Stomach (tissue), 4 donors: Measurements from ENCODE around the gene EPPIN.

Experiments
- EP300 ChIP-seq: sonication (generic); formaldehyde crosslinking; IDR thresholded peaks from one replicate; pipeline ENCODE4 v1.6.1; 2017; ENCODE audit warnings: antibody characterized with exemption
- TF ChIP-seq, protein P1 (sequence below), 7 experiments: fragments of 450-650 bp in 4 of 7; fragments of 200-600 bp in 3 of 7; sonication (generic) in 3 of 7; IDR thresholded peaks; one replicate each; pipeline ENCODE4 v1.5.1; 2016 to 2019; ENCODE audit warnings: antibody characterized with exemption in 7 of 7, control low read depth in 2 of 7, mild to moderate bottlenecking in 1 of 7

DNA sequence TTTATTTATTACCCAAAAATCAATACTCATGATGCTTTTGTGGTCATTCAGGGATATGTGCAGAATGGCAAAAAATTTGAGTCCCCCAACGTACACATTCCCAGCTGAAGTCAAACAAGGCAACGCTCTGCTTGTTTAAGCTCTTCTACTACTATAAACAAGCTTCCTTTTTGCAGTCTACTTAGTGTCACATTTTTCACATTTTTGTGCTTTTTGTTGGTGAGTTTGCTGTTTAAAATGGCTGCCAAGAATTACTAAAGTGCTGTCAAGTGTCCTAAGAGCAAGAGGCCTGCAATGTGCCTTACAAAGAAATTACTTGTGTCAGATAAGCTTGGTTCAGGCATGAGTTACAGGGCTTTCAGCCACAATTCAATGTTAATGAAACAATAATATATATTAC, 29.8 kb upstream of the EPPIN start:
- TF ChIP-seq, protein P1, sequence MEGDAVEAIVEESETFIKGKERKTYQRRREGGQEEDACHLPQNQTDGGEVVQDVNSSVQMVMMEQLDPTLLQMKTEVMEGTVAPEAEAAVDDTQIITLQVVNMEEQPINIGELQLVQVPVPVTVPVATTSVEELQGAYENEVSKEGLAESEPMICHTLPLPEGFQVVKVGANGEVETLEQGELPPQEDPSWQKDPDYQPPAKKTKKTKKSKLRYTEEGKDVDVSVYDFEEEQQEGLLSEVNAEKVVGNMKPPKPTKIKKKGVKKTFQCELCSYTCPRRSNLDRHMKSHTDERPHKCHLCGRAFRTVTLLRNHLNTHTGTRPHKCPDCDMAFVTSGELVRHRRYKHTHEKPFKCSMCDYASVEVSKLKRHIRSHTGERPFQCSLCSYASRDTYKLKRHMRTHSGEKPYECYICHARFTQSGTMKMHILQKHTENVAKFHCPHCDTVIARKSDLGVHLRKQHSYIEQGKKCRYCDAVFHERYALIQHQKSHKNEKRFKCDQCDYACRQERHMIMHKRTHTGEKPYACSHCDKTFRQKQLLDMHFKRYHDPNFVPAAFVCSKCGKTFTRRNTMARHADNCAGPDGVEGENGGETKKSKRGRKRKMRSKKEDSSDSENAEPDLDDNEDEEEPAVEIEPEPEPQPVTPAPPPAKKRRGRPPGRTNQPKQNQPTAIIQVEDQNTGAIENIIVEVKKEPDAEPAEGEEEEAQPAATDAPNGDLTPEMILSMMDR (IDR thresholded peaks at IDR 0.05) = no peak
- TF ChIP-seq EP300 = no peak
